ENCODE results near the gene NDFIP2. TPM values are rescaled to one million over a fixed set of nuclear protein-coding genes. Genes with fewer than 3 reads are reported as not detected.

The NDFIP2 gene
- total RNA-seq, 1 experiment from 2014 or later, result 31.0 TPM

DNA sequence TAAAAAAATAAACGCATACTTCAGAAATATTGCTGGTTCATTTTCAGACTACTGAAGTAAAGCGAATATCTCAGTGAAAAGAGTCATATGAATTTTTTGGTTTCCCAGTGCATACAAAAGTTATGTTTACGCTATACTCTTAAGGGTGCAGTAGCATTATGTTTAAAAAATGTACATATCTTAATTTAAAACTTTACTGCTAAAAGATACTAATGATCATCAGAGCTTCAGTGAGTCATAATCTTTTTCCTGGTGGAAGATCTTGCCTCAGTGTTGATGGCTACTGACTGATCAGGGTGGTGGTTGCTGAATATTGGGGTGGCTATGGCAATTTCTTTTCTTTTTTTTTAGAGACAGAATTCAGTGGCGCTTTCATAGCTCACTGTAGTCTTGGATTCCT, 48.9 kb downstream of the NDFIP2 start:
- H4K8ac ChIP-seq (replicated peaks; ENCODE audit: insufficient read length, low read depth, low read length), result no peak overlapping the region
- WGBS (ENCODE audit: extremely low coverage, insufficient read length, low lambda C conversion rate), result no CpG with 5 or more reads among the region's 4 CpGs

More for the DNA sequence above, 48.9 kb downstream of the NDFIP2 start:
- Histone ChIP-seq H4K20me1 (ENCODE audit: control insufficient read depth, insufficient read depth, insufficient read length) (no peaks in the 10 kb centered on the region), H3T11ph (ENCODE audit: low read length) (no peak overlapping the region), H4K91ac (ENCODE audit: insufficient read length, low read depth, low read length) (no peak overlapping the region), H2AFZ (ENCODE audit: low read length) (no peak overlapping the region), H2BK15ac (ENCODE audit: low read depth, low read length) (no peak overlapping the region), H3K9ac (ENCODE audit: extremely low read depth, insufficient read length, low read length) (no peak overlapping the region), H3K14ac (ENCODE audit: insufficient read depth, low read length) (no peak overlapping the region), H3K4ac (ENCODE audit: low read depth, low read length) (no peak overlapping the region), H3K18ac (ENCODE audit: insufficient read length, low read depth, low read length) (no peak overlapping the region), H3K79me1 (ENCODE audit: insufficient read depth, low read depth, low read length, poor library complexity, severe bottlenecking) (no peaks in the 10 kb centered on the region), H2BK12ac (ENCODE audit: insufficient read length, low read depth, low read length) (no peak overlapping the region), H2BK20ac (ENCODE audit: low read depth, low read length, poor library complexity, severe bottlenecking) (no peak overlapping the region), H2BK5ac (ENCODE audit: insufficient read length, low read length) (no peak overlapping the region), H4K5ac (ENCODE audit: insufficient read length, low read depth, low read length) (no peak overlapping the region), H2AK5ac (ENCODE audit: insufficient read length, low read length) (no peak overlapping the region), H3K79me2 (ENCODE audit: insufficient read depth, low read length) (no peaks in the 10 kb centered on the region), H2BK120ac (ENCODE audit: low read depth, low read length, poor library complexity, severe bottlenecking) (no peak overlapping the region), H3K23me2 (ENCODE audit: insufficient read length, low read depth, low read length, poor library complexity, severe bottlenecking) (no peaks in the 10 kb centered on the region), H3K56ac (ENCODE audit: insufficient read length, low read depth, low read length) (no peak overlapping the region), H3K23ac (ENCODE audit: insufficient read length, low read depth, low read length) (no peak overlapping the region), H3K4me2 (ENCODE audit: insufficient read depth, insufficient read length, low read length) (no peak overlapping the region), H3K9me3 (ENCODE audit: control insufficient read depth, low read depth, low read length) (no peaks in the 10 kb centered on the region), H3K4me1 (ENCODE audit: insufficient read depth, low read length) (no peaks in the 10 kb centered on the region; the same call in 1 of the 2 replicates), H3K27me3 (ENCODE audit: insufficient read depth, low read length) (no peaks in the 10 kb centered on the region), H3K27ac (ENCODE audit: insufficient read length, low read depth, low read length) (no peak overlapping the region)
- no peak for DNase-seq
- TF ChIP-seq, protein P1, sequence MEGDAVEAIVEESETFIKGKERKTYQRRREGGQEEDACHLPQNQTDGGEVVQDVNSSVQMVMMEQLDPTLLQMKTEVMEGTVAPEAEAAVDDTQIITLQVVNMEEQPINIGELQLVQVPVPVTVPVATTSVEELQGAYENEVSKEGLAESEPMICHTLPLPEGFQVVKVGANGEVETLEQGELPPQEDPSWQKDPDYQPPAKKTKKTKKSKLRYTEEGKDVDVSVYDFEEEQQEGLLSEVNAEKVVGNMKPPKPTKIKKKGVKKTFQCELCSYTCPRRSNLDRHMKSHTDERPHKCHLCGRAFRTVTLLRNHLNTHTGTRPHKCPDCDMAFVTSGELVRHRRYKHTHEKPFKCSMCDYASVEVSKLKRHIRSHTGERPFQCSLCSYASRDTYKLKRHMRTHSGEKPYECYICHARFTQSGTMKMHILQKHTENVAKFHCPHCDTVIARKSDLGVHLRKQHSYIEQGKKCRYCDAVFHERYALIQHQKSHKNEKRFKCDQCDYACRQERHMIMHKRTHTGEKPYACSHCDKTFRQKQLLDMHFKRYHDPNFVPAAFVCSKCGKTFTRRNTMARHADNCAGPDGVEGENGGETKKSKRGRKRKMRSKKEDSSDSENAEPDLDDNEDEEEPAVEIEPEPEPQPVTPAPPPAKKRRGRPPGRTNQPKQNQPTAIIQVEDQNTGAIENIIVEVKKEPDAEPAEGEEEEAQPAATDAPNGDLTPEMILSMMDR (conservative IDR thresholded peaks at IDR 0.05), result no peak
- H3K4me1 Mint-ChIP-seq, result peaks cover 21 to 22% of the 10 kb centered on the region in 2 experiments
- H3K27me3 Mint-ChIP-seq (ENCODE audit: low read depth), result no peaks in the 10 kb centered on the region
- no peak overlapping the region for H3K4me3 Mint-ChIP-seq
- no peaks in the 10 kb centered on the region for H3K9me3 Mint-ChIP-seq
- H3K27ac Mint-ChIP-seq, result no peak overlapping the region
- H3K36me3 Mint-ChIP-seq (ENCODE audit: insufficient read depth in 1 of 3, low read depth in 3 of 3), result no peaks in the 10 kb centered on the region

Data from H9 (cell line).